HPDE6-E6E7 (cell line): ENCODE results near the gene CACNA2D1.

ENCODE experiments used
- DNase-seq: peaks from one replicate; pipeline ENCODE4 v3.0.0; 2011; ENCODE audit warnings: missing footprints; ENCODE audit errors: extremely low spot score

CACNA2D1 gene

GRCh38 chr7:82343716-82344115, 99.9 kb downstream of the CACNA2D1 start:
- DNase-seq: no peak

- no peak for DNase-seq
These were observed 103.6 kb downstream of the CACNA2D1 start for GRCh38 chr7:82339958-82340357.

GRCh38 chr7:82335927-82336326, 107.7 kb downstream of the CACNA2D1 start:
- DNase-seq: no peak

GRCh38 chr7:82335001-82335400, 108.6 kb downstream of the CACNA2D1 start:
- DNase-seq: no peak

GRCh38 chr7:82331234-82331633, 112.3 kb downstream of the CACNA2D1 start:
- no peak for DNase-seq

- no peak for DNase-seq
These were observed 112.8 kb downstream of the CACNA2D1 start for GRCh38 chr7:82330706-82331215.

GRCh38 chr7:82327898-82328297, 115.7 kb downstream of the CACNA2D1 start:
- no peak for DNase-seq

- no peak for DNase-seq
These were observed 118.2 kb downstream of the CACNA2D1 start for GRCh38 chr7:82325416-82325815.

GRCh38 chr7:82323806-82324205, 119.8 kb downstream of the CACNA2D1 start:
- DNase-seq: no peak

GRCh38 chr7:82319674-82320118, 123.9 kb downstream of the CACNA2D1 start:
- DNase-seq: no peak

GRCh38 chr7:82318786-82319185, 124.8 kb downstream of the CACNA2D1 start:
- no peak for DNase-seq

GRCh38 chr7:82317760-82318159, 125.8 kb downstream of the CACNA2D1 start:
- DNase-seq: no peak

- DNase-seq: no peak
These were observed 126.3 kb downstream of the CACNA2D1 start for GRCh38 chr7:82317257-82317721.

- no peak for DNase-seq
These were observed 130.3 kb downstream of the CACNA2D1 start for GRCh38 chr7:82313269-82313668.

- DNase-seq: no peak
These were observed 130.9 kb downstream of the CACNA2D1 start for GRCh38 chr7:82312646-82313045.

- no peak for DNase-seq
These were observed 138.1 kb downstream of the CACNA2D1 start for GRCh38 chr7:82305347-82306005.

- DNase-seq: no peak
These were observed 148.7 kb downstream of the CACNA2D1 start for GRCh38 chr7:82294865-82295264.

- DNase-seq: no peak
These were observed 149.2 kb downstream of the CACNA2D1 start for GRCh38 chr7:82294382-82294784.

GRCh38 chr7:82293467-82293866, 150.1 kb downstream of the CACNA2D1 start:
- DNase-seq: no peak

- no peak for DNase-seq
These were observed 151.6 kb downstream of the CACNA2D1 start for GRCh38 chr7:82291931-82292330.

GRCh38 chr7:82289889-82290288, 153.7 kb downstream of the CACNA2D1 start:
- DNase-seq: no peak

- DNase-seq: no peak
These were observed 154.4 kb downstream of the CACNA2D1 start for GRCh38 chr7:82289152-82289535.

- no peak for DNase-seq
These were observed 156.8 kb downstream of the CACNA2D1 start for GRCh38 chr7:82286798-82287140.
